Mesothelial cell of epicardium (in vitro differentiated cells): Measurements from ENCODE around the gene GMCL2. TPM values are rescaled to one million over a fixed set of nuclear protein-coding genes. Genes with fewer than 3 reads are reported as not detected.

Experiments used
- DNase-seq, 2 experiments: peaks; one replicate each; pipeline ENCODE4 v3.0.0; 2021; ENCODE audit warnings: low spot score in 2 of 2; ENCODE audit not compliant: unreplicated experiment in 2 of 2
- H3K27ac Mint-ChIP-seq: 2 replicates; pipeline ENCODE4 v1.8.0; 2021; ENCODE audit warnings: mixed read lengths
- H3K27me3 Mint-ChIP-seq: 2 replicates; pipeline ENCODE4 v1.8.0; 2021; ENCODE audit warnings: low read depth, mixed read lengths
- H3K36me3 Mint-ChIP-seq: 2 replicates; pipeline ENCODE4 v1.8.0; 2021; ENCODE audit warnings: mixed read lengths
- H3K4me1 Mint-ChIP-seq: 2 replicates; pipeline ENCODE4 v1.8.0; 2021; ENCODE audit warnings: mixed read lengths
- H3K4me3 Mint-ChIP-seq: 2 replicates; pipeline ENCODE4 v1.8.0; 2021; ENCODE audit warnings: mild to moderate bottlenecking, moderate library complexity, mixed read lengths
- H3K9me3 Mint-ChIP-seq: 2 replicates; pipeline ENCODE4 v1.8.0; 2021; ENCODE audit warnings: mixed read lengths
- CTCF ChIP-seq: fragments of 200-600 bp; sonication (generic); IDR thresholded peaks from one replicate; pipeline ENCODE4 v1.5.0; 2021; ENCODE audit warnings: antibody characterized with exemption; ENCODE audit not compliant: unreplicated experiment
- total RNA-seq: library from RNA; stranded (reverse); gene quantifications from 3 replicates; pipeline ENCODE4 v1.2.1, GENCODE V29; 2021

The GMCL2 gene
- total RNA-seq, 1 donor from 2014 or later: not detected

- TF ChIP-seq CTCF: no peak
- peak; percentile 87 to 98 for DNase-seq
- Mint-ChIP-seq H3K36me3 (peaks cover 23% of the 10 kb centered on the region), H3K4me1 (peaks cover 43% of the 10 kb centered on the region), H3K27ac (peak within 1 kb of the TSS; percentile 99), H3K4me3 (peak within 1 kb of the TSS; percentile 97), H3K9me3 (no peaks in the 10 kb centered on the region), H3K27me3 (peaks cover 2% of the 10 kb centered on the region)
Measured at GRCh38 chr5:178204182-178204934, 17.2 kb upstream of the GMCL2 start, which contains the start of gene HNRNPAB. HNRNPAB (plus strand) TSS chr5:178204533; CDS start chr5:178204838, 305 bp downstream.

- Mint-ChIP-seq H3K9me3 (no peaks in the 10 kb centered on the region), H3K4me3 (peak overlapping the region; percentile 97), H3K27ac (peak overlapping the region; percentile 99), H3K36me3 (peaks cover 17% of the 10 kb centered on the region), H3K4me1 (peaks cover 43% of the 10 kb centered on the region), H3K27me3 (peaks cover 2% of the 10 kb centered on the region)
- no peak for TF ChIP-seq CTCF
- no peak for DNase-seq
Measured at GRCh38 chr5:178203670-178204181, 16.6 kb upstream of the GMCL2 start.

- Mint-ChIP-seq H3K36me3 (peaks cover 12% of the 10 kb centered on the region), H3K4me3 (peak overlapping the region; percentile 45), H3K9me3 (no peaks in the 10 kb centered on the region), H3K27ac (no peak overlapping the region), H3K4me1 (peaks cover 36% of the 10 kb centered on the region), H3K27me3 (peaks cover 2% of the 10 kb centered on the region)
- no peak for TF ChIP-seq CTCF
- DNase-seq: no peak
Measured at GRCh38 chr5:178202541-178202940, 15.4 kb upstream of the GMCL2 start.

- Mint-ChIP-seq H3K4me3 (peak overlapping the region; percentile 8), H3K36me3 (peaks cover 12% of the 10 kb centered on the region), H3K4me1 (peaks cover 29% of the 10 kb centered on the region), H3K27ac (no peak overlapping the region), H3K27me3 (peaks cover 2% of the 10 kb centered on the region), H3K9me3 (no peaks in the 10 kb centered on the region)
- no peak for TF ChIP-seq CTCF
- DNase-seq: no peak
Measured at GRCh38 chr5:178201927-178202235, 14.7 kb upstream of the GMCL2 start.

- no peak for TF ChIP-seq CTCF
- Mint-ChIP-seq H3K4me1 (peaks cover 24% of the 10 kb centered on the region), H3K4me3 (no peak overlapping the region), H3K9me3 (no peaks in the 10 kb centered on the region), H3K36me3 (peaks cover 10% of the 10 kb centered on the region), H3K27me3 (peaks cover 3% of the 10 kb centered on the region), H3K27ac (no peak overlapping the region)
- no peak for DNase-seq
Measured at GRCh38 chr5:178201221-178201926, 14.2 kb upstream of the GMCL2 start.
